ENCODE measurements around the gene BID.
"Not testable (repeated sequence)": the region's sequence is repeated elsewhere in the genome, so short reads cannot be mapped to it uniquely, and the experiment has no call there.

Gene BID

DNA sequence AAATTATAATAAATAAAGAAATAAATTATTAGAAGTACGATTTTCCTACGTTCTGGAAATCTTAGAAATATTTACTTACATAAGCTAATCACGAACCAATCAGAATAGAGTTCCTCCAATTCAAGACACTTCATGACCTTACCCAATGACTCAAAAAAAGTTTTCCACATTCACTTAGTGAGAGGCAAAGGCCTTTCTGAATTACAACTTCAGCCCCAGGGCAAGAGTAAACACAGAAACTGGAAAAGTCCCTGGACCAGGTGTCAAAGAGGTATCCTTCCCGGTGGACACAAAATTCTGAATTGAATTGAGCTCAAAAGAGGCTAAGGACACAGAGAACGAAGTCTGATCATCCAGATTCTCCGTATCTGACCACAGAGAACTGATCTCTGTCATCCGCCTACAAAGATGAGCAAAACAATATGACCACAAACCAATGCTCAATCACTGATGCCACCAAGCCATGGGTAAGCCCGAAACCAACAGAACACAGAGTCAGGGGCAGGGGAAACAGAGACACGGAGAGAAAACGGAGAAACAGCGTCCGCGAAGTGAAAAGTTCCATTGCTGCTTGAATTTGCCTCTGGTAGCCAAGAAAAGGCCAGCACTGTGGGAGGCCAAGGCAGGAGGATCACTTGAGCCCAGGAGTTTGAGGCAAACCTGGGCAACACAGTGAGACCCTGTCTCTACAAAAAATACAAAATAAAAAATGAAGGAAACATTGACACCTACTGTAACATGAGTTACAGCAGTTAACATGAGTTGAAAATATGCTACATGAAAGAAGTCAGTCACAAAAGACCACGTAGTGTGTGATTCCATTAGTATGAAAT is 6.8 kb downstream of the BID start:
- DNase-seq, result no peak

DNA sequence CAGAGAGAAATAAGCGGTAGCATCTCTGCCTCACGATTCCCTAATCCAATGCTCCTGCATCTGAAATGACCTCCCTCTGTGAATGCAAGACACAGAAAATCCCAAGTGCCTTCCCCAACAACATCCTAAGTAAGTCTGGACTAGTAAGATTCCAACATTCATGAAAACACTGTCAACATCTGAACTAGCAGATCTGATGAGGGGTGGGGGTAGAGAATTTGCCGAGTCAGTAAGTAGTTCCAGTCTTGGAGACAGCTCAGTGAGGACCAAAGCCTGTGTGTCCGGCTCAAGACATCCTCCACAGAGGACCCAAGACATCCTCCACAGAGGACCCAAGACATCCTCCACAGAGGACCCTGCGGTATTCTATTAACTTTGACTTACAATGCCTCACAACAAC is 9.4 kb downstream of the BID start:
- not testable (repeated sequence) for DNase-seq

DNA sequence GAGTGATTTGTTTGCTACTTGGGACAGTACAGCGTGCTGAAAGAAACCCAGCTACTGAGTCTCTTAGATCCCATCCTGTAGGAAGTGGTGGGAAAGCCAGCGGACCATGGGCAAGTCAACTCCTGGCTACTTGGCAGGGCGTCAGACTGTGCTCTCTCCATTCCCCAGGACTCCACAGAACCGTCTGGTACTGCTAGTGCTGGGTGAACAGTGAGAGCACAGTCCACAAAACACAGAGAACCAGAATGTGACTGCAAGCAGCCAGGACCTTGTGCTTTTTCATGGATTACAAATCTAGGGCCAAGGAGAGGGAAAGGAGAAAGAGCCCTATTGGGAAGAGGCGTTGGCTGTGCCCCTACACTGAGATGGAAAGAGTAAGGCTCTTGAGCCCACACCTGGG is 10.2 kb downstream of the BID start:
- DNase-seq, result no peak

DNA sequence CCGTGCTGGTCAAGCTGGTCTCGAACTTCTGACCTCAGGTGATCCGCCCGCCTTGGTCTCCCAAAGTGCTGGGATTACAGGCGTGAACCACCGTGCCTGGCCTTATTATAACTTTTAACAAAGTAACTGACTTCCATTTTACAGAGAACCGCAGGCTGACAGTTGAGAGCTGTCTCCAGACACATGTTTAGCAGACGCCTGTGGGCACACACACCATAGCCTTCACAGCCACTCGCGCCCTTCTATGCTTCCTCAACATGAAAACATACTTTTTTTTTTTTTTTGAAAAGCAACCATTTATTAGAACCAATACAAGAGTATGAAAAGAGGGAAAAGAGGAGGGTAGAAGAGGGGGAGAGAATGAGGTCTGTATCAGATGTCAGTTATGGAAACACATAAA is 10.8 kb downstream of the BID start:
- not testable (repeated sequence) for DNase-seq

DNA sequence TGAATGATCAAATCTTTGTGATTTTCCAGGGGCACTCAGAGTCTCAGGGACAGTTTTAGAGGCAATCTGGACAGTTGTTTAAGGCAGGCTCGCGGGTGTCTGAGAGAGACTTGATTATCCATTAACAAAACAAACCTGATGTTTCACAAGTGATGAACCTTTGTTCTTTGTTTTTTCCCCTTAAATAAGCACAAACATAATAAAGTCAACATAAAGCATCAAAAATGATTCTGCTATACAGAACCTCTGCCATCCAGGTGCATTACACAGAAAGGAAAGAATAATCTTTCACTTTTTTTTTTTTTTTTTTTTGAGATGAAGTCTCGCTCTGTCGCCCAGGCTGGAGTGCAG is 13.2 kb downstream of the BID start:
- no peak for DNase-seq

DNA sequence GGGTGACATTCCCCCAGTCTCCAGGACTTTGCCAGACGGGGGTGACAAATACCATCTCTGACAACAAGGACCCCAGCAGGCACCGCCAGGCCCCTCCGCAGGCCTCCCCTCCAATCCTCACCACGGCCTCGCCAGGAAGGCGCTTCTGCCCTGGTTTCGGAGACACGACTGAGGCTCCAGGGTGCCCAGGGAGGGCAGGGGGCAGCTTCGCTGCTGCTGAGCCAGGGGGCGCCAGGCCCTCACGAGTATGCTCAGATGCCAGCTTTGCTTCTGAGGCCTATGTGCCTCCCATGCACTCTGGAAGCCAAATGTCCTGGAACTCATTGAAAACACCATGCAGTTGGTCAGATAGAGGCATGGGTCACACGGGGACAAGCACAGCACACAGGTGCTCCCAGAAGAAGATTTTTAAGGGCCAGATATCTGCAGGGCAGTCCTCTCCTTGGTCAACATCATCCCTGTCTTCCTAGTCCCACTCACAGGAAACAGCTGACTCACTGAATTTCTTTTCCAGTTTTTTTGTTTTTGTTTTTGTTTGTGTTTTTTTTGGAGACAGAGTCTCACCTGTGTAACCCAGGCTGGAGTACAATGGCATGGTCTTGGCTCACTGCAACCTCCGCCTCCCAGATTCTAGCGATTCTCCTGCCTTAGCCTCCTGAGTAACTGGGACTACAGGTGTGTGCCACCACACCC is 19.9 kb downstream of the BID start:
- DNase-seq, result no peak

DNA sequence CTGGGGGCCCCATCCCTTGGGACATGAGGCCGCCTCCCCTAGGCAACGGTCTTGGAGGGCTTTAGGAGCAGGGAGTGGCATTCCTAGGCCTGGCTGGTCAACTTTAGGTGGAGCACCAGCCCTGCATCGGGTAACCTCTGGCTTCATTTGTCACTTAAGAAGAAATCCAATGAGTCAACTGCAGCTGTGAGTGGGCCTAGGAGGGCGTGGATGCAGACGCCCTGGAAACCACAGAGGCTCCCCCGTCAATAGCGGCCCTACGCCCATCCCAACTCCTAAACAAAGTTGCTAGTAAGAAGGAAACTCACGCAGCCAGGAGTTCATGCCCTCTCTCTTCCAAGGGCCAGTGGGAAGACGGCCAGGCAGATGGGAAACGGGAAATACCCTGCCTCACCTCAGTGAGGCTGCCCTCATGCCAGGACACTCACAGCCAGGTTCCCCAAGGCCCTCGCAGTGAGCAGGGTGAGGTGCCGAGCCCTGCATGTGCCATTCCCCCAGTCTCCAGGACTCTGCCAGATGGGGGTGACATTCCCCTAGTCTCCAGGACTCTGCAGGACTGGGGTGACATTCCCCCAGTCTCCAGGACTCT is 20.8 kb downstream of the BID start:
- no peak for DNase-seq

DNA sequence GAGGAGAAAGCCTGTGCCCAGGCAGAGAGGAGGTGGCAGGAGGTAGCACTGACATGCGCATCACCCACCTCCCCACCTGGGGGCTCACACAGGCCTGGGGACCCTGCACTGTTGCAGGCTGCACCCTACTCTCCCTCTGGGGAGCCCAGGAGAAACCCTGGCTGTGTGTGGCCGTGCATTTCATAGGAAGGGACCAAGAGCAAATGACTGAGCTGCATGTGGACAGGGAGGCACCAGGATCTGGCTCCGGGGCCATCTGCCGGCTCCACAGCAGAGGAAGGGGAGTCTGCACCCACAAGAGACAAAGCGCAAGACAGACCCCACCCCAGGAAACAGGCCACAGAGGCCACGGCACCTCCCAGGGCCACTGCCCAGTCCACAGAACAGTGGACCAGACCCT is 22.7 kb downstream of the BID start:
- DNase-seq, result no peak

DNA sequence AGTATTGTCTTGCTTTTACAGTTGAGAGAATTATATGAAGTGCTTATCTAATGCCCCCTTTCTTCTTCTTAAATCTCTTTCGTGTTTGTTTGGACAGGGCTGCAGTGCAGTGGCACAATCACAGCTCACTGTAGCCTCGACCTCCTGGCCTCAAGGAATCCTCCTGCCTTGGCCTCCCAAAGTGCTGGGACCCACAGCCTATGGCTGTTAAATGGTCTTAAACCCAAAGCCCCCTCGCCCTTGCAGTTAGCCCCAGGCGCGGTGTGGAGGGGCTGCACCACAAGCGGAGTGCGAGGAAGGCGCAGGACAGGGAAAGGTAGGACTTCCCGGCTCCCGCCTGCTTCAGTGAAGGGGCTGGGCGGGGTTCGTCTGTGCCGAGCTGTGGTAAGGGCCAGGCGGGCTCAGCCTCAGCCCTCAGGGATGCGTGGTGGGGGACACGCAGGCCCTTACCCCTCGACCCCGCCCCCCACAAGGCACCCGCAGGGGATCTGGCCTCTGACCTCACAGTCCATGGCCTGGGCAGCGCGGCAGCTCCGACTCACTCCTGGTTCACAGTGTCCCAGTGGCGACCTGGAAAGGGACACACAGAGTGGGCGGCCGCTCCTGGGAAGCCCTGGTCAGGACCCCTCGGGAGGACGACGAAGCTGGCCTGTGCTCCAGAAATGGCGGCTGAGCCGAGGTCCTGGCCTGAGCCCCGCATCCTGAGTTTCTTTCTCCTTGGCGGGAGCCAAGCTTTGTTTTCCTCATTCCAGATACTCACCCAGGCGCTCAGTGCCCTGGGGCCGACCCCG is 24.5 kb downstream of the BID start:
- no peak for DNase-seq

DNA sequence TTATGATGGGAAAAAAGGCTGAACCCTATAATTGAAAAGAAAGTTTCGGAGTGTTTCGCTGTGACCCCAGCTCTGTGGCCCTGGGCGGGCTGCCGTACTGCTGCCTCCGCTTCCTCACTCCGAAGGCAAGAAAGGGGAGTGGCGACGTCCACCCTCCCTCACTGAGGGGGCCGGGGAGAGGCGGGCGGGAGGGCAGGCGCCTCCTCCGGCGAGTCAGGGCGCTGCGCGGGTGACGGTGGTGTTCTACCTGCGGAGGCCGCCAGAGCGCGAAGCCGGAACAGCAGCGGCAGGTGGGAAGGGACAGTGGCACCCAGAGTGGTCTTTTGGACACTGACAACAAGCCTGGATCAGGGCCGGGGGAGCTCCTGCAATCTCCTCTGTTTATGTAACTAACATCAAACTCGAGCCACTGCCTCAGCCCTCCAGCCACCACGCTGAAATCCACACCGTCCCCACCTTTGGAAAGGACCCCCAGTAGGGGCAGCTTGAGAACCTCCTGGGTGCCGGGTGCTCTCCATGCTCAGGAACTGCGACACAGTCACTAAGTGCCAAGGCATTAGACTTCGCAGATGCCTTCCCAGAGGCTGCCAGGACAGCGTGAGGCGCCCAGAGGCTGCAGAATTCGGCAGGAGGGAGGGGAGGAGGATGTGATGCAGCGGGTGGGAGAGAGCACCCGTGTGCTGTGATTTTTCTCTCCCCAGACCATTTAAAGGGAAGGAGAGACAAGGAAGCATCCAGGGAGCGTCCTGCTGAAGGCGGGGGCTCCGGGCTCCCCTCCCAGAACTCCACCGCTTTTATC is 25.5 kb downstream of the BID start:
- no peak for DNase-seq

DNA sequence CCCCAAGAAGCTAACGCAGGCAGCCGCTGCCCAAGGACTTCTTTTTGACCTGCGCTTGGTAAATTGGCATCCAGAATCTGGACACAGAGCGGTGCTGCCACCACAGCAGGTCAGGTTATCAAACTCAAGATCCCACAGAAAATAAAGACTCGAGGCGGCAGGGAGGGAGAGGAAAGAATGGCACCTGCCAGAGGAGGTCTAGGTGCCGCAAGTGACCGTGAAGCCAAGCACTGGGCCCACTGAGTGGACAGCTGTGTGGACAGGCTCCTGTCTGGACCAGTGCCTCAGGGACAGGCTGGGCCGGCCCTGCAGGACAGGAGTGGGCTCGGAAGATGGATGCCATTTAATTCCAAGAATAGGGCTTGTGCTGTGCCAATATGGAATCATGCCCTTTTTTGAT is 27.4 kb downstream of the BID start:
- DNase-seq, result no peak

DNA sequence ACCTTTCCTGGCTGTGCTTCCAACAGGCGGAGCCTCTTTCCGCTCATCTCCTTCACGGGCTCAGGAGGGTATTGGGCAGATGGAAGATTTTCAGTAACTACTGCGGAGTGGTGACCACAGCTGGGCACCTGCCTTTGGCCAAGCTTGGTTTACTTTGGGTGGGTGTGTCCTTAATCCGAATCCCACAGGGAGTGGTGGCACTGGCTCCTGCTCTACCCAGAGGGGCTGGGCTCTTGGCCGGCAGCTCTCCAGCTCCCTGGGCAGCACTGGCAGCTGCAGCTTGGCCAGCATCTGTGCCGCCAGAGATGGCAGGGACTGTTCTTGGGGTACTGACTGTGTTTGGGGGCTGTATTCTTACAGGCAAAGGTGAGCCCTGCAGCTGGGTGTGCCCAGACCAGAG is 29.8 kb downstream of the BID start:
- no peak for DNase-seq

DNA sequence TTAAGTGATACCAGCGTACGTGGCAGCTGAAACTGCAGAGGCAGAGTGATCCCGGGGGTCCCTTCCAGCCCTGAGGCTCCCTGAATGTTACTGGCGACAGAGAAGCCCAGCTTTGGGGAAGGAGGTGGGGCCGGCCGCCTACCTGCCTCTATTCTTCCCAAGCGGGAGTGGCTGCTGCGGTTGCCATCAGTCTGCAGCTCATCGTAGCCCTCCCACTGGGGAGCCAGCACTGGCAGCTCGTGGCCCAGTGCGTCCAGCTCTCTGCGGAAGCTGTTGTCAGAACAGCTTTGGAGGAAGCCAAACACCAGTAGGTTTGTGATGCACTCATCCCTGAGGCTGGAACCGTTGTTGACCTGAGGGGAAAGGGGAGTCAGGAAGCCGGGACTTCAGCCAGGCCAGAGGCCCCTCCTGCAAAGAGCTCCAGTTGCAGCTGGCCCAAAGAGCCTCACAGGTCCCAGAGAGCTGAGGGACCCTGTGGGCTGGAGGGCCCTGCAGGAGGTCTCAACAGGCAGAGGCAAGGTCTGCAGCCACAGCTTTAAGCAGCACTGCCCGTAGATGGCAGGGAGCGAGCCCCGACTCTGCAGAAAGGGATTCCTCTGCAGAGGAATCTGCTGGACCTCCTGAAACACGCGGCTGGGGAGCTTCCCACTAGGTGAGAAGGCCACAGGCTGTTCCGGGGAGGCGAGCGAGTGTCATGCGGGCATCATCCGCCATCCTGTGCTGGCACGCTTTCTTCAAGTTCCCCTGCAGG is 30.4 kb downstream of the BID start:
- DNase-seq, result no peak

DNA sequence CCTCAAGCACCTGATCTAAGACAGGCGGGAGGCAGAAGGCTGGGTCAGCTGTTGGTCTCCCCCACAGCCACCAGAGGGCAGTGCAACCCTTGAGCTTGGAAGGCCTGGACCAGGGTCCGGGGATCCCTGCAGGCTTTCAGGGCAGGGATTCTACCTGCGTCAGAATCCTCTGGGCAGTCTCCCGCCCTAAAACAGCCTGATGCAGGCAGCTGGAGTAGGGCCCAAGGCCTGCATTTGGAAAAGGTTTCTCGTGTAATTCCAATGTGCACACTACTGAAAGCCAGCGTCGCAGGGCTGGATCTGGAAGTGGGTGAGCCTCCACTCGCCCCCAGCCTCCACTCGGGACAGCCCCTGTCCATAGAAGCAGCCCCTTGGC is 31.8 kb downstream of the BID start:
- no peak for DNase-seq

DNA sequence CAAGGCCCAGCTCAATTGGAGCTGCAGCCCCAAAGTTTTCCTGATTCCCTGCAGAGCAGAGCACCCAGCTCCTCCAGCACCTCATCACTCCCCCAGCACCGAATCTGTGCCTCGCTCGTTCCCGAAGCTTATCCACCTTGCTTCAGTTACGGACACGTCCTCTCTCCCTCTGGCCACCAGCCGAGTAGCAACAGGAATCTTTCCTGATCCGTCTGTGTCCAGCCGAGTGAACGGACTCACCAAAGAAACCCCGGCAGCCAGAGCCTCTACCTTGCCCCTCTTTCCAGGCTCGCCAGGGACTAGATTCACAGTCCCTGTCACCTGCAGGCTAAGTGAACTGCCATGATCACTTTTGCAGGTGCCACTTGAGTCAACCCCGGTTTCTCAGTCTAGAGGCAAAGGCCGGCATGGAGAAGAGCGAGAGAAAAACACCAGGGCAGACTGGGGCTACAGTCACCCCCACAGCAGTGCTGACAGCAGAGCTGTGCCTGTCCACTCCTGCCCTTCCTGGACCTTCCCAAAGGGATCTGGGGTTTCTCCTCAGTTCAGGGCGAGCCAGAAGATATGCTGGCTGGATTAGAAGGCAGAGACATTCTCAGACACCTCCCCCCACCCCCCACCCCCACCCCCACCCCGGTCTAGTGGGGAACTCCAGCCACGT is 32.3 kb downstream of the BID start:
- no peak for DNase-seq

DNA sequence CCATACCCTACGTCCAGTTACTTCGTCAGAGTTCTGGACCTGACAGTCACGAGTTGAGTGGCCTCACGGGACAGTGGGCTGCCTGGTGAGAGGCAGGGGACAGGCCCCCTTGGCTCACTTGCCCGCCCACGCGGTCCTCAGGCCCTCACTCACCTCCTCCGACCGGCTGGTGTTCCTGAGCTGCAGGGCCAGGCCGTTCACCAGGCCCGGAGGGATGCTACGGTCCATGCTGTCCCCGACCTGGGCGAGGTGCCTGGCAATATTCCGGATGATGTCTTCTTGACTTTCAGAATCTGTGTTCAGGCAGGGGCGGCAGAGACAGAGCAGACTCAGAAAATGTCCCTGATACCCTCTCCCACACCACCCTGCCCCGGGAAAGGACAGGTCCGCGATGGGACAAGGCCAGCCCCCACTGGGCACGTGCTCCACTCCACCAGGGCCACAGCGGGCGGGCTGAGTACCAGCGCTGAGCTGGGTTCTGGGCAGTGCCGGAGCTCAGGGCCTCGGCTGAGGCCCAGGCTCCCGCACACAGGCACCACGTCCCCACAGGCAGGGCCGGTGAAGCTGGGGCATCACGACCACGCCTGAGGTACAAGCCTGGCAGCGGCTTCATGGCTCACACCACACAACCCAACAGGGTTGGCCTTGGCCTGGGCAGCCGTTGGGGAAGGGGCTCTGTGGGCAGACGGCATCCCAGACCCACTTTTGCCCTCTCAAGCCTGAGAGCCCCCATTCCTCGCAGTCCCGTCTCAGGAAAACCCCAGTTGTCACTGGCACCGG is 34.9 kb downstream of the BID start:
- no peak for DNase-seq

DNA sequence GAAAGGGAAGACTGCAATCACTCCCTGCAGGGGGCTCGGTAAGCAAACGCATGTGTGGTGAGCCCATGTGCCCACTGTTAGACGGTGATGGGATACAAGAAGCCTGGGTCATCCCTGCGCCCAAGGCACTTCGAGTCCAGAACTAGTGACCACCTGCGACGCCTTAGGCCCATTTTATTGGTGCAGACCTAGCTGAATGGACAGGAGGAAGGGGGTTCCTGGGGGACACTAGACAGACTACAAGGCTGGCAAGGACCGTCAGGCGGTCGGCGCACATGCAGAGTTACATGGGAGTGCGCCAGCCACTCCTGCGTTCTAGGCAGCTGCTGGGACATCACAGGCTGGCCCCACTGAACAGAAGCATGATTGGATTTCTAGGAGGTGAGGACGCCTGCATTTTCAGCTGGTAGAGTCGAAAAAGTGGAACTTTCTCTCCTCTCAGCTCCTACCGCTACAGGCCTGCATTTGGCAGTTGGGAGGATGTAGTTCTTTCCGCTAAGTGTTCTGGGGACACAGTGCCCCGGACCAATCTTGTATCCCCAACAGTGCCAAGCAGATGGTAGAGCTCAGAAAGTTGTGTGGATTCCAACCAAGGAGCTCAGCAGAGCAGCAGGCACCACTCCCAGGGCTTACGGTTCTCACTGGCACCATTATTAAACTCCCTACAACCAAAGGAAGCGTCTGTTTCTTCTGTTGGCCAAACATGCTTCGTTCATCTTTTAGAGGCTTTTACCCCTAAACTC is 35.7 kb downstream of the BID start:
- no peak for DNase-seq

DNA sequence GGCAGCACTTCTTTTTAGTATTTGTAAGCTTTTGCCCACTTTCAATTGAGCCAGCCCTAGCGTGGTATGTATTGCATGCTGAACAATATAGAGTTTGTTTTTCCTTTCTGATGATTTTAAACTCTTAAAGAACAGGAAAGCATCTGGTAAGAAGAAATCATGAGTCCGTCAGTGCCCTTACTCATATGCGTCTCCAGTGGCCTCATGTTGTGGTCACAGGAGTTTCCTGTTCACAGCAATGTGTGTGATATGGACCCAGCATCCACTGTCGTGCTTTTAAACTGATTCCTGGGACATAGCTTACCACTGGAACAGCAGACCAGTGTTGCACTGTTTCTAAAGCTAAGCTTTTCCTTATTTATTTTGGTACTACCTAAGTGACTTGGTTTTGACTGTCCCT is 40.1 kb downstream of the BID start:
- no peak for DNase-seq

DNA sequence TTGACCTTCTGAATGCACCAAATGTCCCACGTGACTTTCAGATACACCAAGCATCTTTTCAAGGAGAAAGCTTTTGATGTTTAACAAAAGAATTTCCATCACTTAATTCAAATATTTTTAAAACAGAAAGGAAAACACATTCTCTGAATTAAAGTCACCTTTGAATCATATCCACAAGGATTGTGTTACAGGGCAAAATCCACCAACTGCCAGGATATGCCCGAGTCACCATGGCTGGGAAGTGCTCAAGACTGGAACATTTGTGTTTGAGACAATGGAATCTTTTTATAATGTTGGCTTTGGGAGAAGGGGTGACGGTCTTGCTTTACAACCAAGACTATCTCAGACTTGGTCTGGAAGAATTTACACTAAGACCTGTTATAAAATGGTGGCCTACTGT is 40.8 kb downstream of the BID start:
- DNase-seq, result no peak
